IgD-negative memory B cell (primary cell): ENCODE measurements around the gene PKIB. TPM values are rescaled to one million over a fixed set of nuclear protein-coding genes. Genes with fewer than 3 reads are reported as not detected.
"Not testable (repeated sequence)": the region's sequence is repeated elsewhere in the genome, so short reads cannot be mapped to it uniquely, and the experiment has no call there.

Experiments used
- H3K27ac Mint-ChIP-seq, 3 donors: one replicate each; pipeline ENCODE4 v1.8.0; 2020 to 2022; ENCODE audit warnings: mild to moderate bottlenecking in 3 of 3, mixed read lengths in 3 of 3, moderate library complexity in 1 of 3
- H3K27me3 Mint-ChIP-seq: one replicate; pipeline ENCODE4 v1.8.0; 2021; ENCODE audit warnings: mixed read lengths
- H3K36me3 Mint-ChIP-seq: one replicate; pipeline ENCODE4 v1.8.0; 2020; ENCODE audit warnings: mild to moderate bottlenecking, mixed read lengths
- H3K4me1 Mint-ChIP-seq, 3 donors: one replicate each; pipeline ENCODE4 v1.8.0; 2020 to 2022; ENCODE audit warnings: mixed read lengths in 3 of 3, mild to moderate bottlenecking in 1 of 3
- H3K4me3 Mint-ChIP-seq, 4 donors: one replicate each; pipeline ENCODE4 v1.8.0; 2020 to 2022; ENCODE audit warnings: mild to moderate bottlenecking in 4 of 4, mixed read lengths in 4 of 4, moderate library complexity in 3 of 4
- H3K9me3 Mint-ChIP-seq, 3 donors: one replicate each; pipeline ENCODE4 v1.8.0; 2020 to 2021; ENCODE audit warnings: mixed read lengths in 3 of 3, mild to moderate bottlenecking in 1 of 3
- polyA plus RNA-seq: library from polyadenylated mRNA; unstranded; fragments of 300-500 nt; fragmentation: Illumina TruSeq; gene quantifications from one replicate; pipeline ENCODE4 v1.2.3, GENCODE V29; 2021

PKIB gene
- polyA plus RNA-seq, 1 donor from 2014 or later, result not detected

GRCh38 chr6:122726649-122727048 is 116.4 kb downstream of the PKIB start:
- no peak overlapping the region for H3K4me3 Mint-ChIP-seq
- no peaks in the 10 kb centered on the region for H3K9me3 Mint-ChIP-seq
- peaks cover 6% of the 10 kb centered on the region for H3K27me3 Mint-ChIP-seq
- H3K4me1 Mint-ChIP-seq, result peaks cover 0 to 1% (median 0%) of the 10 kb centered on the region in 3 donors
- H3K27ac Mint-ChIP-seq, result no peak overlapping the region
- no peaks in the 10 kb centered on the region for H3K36me3 Mint-ChIP-seq

- H3K36me3 Mint-ChIP-seq, result no peaks in the 10 kb centered on the region
- H3K27ac Mint-ChIP-seq, result no peak overlapping the region
- no peak overlapping the region for H3K4me3 Mint-ChIP-seq
- H3K9me3 Mint-ChIP-seq, result no peaks in the 10 kb centered on the region
- H3K4me1 Mint-ChIP-seq, result peaks cover 0 to 1% (median 0%) of the 10 kb centered on the region in 3 donors
- peaks cover 6% of the 10 kb centered on the region for H3K27me3 Mint-ChIP-seq
Observed at GRCh38 chr6:122727244-122727643, 117.0 kb downstream of the PKIB start.

GRCh38 chr6:122730334-122730733 is 120.1 kb downstream of the PKIB start:
- Mint-ChIP-seq H3K27ac (no peak overlapping the region), H3K4me1 (peaks cover 0 to 1% (median 0%) of the 10 kb centered on the region in 3 donors), H3K9me3 (no peaks in the 10 kb centered on the region)

GRCh38 chr6:122730775-122731386 is 120.7 kb downstream of the PKIB start:
- peaks cover 0 to 1% (median 0%) of the 10 kb centered on the region in 3 donors for H3K4me1 Mint-ChIP-seq
- no peak overlapping the region for H3K27ac Mint-ChIP-seq
- H3K4me3 Mint-ChIP-seq, result no peak overlapping the region
- H3K27me3 Mint-ChIP-seq, result peaks cover 9% of the 10 kb centered on the region
- no peaks in the 10 kb centered on the region for H3K9me3 Mint-ChIP-seq
- H3K36me3 Mint-ChIP-seq, result no peaks in the 10 kb centered on the region

More at GRCh38 chr6:122730334-122730733, 120.1 kb downstream of the PKIB start:
- H3K36me3 Mint-ChIP-seq, result no peaks in the 10 kb centered on the region
- H3K27me3 Mint-ChIP-seq, result peaks cover 7% of the 10 kb centered on the region
- no peak overlapping the region for H3K4me3 Mint-ChIP-seq

- peaks cover 0 to 1% (median 0%) of the 10 kb centered on the region in 3 donors for H3K4me1 Mint-ChIP-seq
- H3K4me3 Mint-ChIP-seq, result no peak overlapping the region
- no peaks in the 10 kb centered on the region for H3K9me3 Mint-ChIP-seq
- no peaks in the 10 kb centered on the region for H3K36me3 Mint-ChIP-seq
- H3K27ac Mint-ChIP-seq, result no peak overlapping the region
- peaks cover 9% of the 10 kb centered on the region for H3K27me3 Mint-ChIP-seq
Observed at GRCh38 chr6:122733259-122733658, 123.1 kb downstream of the PKIB start.

GRCh38 chr6:122734529-122735395 is 124.6 kb downstream of the PKIB start:
- H3K27ac Mint-ChIP-seq, result no peak overlapping the region
- H3K4me3 Mint-ChIP-seq, result no peak overlapping the region
- H3K36me3 Mint-ChIP-seq, result no peaks in the 10 kb centered on the region
- peaks cover 0 to 1% (median 0%) of the 10 kb centered on the region in 3 donors for H3K4me1 Mint-ChIP-seq
- H3K9me3 Mint-ChIP-seq, result no peaks in the 10 kb centered on the region
- peaks cover 9% of the 10 kb centered on the region for H3K27me3 Mint-ChIP-seq

- Mint-ChIP-seq H3K27me3 (peaks cover 3% of the 10 kb centered on the region), H3K4me1 (no peaks in the 10 kb centered on the region), H3K27ac (no peak overlapping the region), H3K4me3 (no peak overlapping the region), H3K36me3 (no peaks in the 10 kb centered on the region), H3K9me3 (no peaks in the 10 kb centered on the region)
Observed at GRCh38 chr6:122735582-122735981, 125.4 kb downstream of the PKIB start.

GRCh38 chr6:122736163-122736562 is 126.0 kb downstream of the PKIB start:
- Mint-ChIP-seq H3K27me3 (peaks cover 3% of the 10 kb centered on the region), H3K4me3 (no peak overlapping the region), H3K36me3 (no peaks in the 10 kb centered on the region), H3K9me3 (no peaks in the 10 kb centered on the region), H3K4me1 (no peaks in the 10 kb centered on the region), H3K27ac (no peak overlapping the region)

- H3K36me3 Mint-ChIP-seq, result no peaks in the 10 kb centered on the region
- no peaks in the 10 kb centered on the region for H3K4me1 Mint-ChIP-seq
- H3K27me3 Mint-ChIP-seq, result peaks cover 3% of the 10 kb centered on the region
- no peak overlapping the region for H3K4me3 Mint-ChIP-seq
- H3K9me3 Mint-ChIP-seq, result no peaks in the 10 kb centered on the region
- H3K27ac Mint-ChIP-seq, result no peak overlapping the region
Observed at GRCh38 chr6:122736616-122737015, 126.4 kb downstream of the PKIB start.

- peaks cover 7% of the 10 kb centered on the region for H3K27me3 Mint-ChIP-seq
- no peak overlapping the region for H3K27ac Mint-ChIP-seq
- no peaks in the 10 kb centered on the region for H3K9me3 Mint-ChIP-seq
Observed at GRCh38 chr6:122740091-122740490, 129.9 kb downstream of the PKIB start.

GRCh38 chr6:122740936-122741335 is 130.7 kb downstream of the PKIB start:
- Mint-ChIP-seq H3K36me3 (no peaks in the 10 kb centered on the region), H3K27me3 (peaks cover 4% of the 10 kb centered on the region), H3K4me3 (peak overlapping the region in 1 of 4 donors; percentile 28), H3K4me1 (peaks cover 0 to 5% (median 0%) of the 10 kb centered on the region in 3 donors), H3K27ac (no peak overlapping the region), H3K9me3 (no peaks in the 10 kb centered on the region)

More at GRCh38 chr6:122740091-122740490, 129.9 kb downstream of the PKIB start:
- Mint-ChIP-seq H3K4me3 (no peak overlapping the region), H3K4me1 (peaks cover 0 to 5% (median 0%) of the 10 kb centered on the region in 3 donors), H3K36me3 (no peaks in the 10 kb centered on the region)

GRCh38 chr6:122744247-122744646 is 134.0 kb downstream of the PKIB start:
- not testable (repeated sequence) for H3K36me3 Mint-ChIP-seq, H3K27ac Mint-ChIP-seq, H3K27me3 Mint-ChIP-seq, H3K4me3 Mint-ChIP-seq, H3K9me3 Mint-ChIP-seq
- peaks cover 4 to 18% (median 10%) of the 10 kb centered on the region in 3 donors for H3K4me1 Mint-ChIP-seq

- Mint-ChIP-seq H3K4me1 (peaks cover 4 to 23% (median 12%) of the 10 kb centered on the region in 3 donors), H3K4me3 (peak overlapping the region in 2 of 4 donors; percentile 12 to 39)
- H3K36me3 Mint-ChIP-seq, H3K27ac Mint-ChIP-seq, H3K27me3 Mint-ChIP-seq, H3K9me3 Mint-ChIP-seq: not testable (repeated sequence)
Observed at GRCh38 chr6:122744856-122745255, 134.7 kb downstream of the PKIB start.

GRCh38 chr6:122746688-122747087 is 136.5 kb downstream of the PKIB start:
- no peaks in the 10 kb centered on the region for H3K36me3 Mint-ChIP-seq
- H3K4me1 Mint-ChIP-seq, result peaks cover 15 to 30% (median 25%) of the 10 kb centered on the region in 3 donors
- no peak overlapping the region for H3K4me3 Mint-ChIP-seq
- peaks cover 0 to 5% (median 0%) of the 10 kb centered on the region in 3 donors for H3K9me3 Mint-ChIP-seq
- H3K27me3 Mint-ChIP-seq, result peaks cover 4% of the 10 kb centered on the region
- no peak overlapping the region for H3K27ac Mint-ChIP-seq

- H3K36me3 Mint-ChIP-seq, result no peaks in the 10 kb centered on the region
- peak overlapping the region in 1 of 3 donors; percentile 5 for H3K27ac Mint-ChIP-seq
- peaks cover 4% of the 10 kb centered on the region for H3K27me3 Mint-ChIP-seq
- H3K9me3 Mint-ChIP-seq, result peaks cover 0 to 5% (median 0%) of the 10 kb centered on the region in 3 donors
- peak overlapping the region in 2 of 4 donors; percentile 9 to 45 for H3K4me3 Mint-ChIP-seq
- H3K4me1 Mint-ChIP-seq, result peaks cover 22 to 36% (median 31%) of the 10 kb centered on the region in 3 donors
Observed at GRCh38 chr6:122747573-122747972, 137.4 kb downstream of the PKIB start.
